HEK293 (cell line): ENCODE measurements around the gene GSPT1.

Experiments
- ZNF324 ChIP-seq: fragments of 450-650 bp; formaldehyde crosslinking; IDR thresholded peaks from 2 replicates; pipeline ENCODE4 v1.5.1; 2016; ENCODE audit warnings: missing biosample characterization, missing genetic modification characterization
- TF ChIP-seq, protein P1 (sequence below): fragments of 450-650 bp; formaldehyde crosslinking; IDR thresholded peaks from 2 replicates; pipeline ENCODE4 v1.5.1; 2016; ENCODE audit warnings: missing biosample characterization, missing genetic modification characterization

DNA sequence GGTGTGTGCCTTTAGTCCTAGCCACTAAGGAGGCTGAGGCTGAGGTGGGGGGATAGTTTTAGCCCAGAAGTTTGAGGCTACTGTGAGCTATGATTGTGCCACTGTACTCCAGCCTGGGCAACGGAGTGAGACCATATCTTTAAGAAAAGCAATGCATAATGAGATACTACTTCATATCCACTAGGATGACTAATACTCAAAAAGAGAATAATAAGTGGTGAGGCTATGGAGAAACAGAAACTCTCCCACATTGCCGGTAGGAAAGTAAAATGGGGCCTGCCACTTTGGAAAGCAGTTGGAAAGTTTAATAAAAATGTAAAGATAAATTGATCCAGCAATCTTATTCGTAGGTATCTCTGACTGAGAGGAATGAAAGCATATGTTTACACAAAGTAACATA, 30.7 kb upstream of the GSPT1 start:
- TF ChIP-seq, protein P1, sequence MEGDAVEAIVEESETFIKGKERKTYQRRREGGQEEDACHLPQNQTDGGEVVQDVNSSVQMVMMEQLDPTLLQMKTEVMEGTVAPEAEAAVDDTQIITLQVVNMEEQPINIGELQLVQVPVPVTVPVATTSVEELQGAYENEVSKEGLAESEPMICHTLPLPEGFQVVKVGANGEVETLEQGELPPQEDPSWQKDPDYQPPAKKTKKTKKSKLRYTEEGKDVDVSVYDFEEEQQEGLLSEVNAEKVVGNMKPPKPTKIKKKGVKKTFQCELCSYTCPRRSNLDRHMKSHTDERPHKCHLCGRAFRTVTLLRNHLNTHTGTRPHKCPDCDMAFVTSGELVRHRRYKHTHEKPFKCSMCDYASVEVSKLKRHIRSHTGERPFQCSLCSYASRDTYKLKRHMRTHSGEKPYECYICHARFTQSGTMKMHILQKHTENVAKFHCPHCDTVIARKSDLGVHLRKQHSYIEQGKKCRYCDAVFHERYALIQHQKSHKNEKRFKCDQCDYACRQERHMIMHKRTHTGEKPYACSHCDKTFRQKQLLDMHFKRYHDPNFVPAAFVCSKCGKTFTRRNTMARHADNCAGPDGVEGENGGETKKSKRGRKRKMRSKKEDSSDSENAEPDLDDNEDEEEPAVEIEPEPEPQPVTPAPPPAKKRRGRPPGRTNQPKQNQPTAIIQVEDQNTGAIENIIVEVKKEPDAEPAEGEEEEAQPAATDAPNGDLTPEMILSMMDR: no peak
- no peak for TF ChIP-seq ZNF324 (tag by site-specific recombination)
